GM06990 (cell line): ENCODE data around the gene SHOC2.

Experiments used
- DNase-seq: peaks from one replicate; pipeline ENCODE4 v3.0.0-alpha.2; 2011; ENCODE audit not compliant: insufficient read length; ENCODE audit errors: extremely low read depth
- H3K27me3 ChIP-seq: replicated peaks from 2 replicates; pipeline ENCODE4 v1.6.0; 2011; ENCODE audit warnings: low read length; ENCODE audit not compliant: control insufficient read depth, insufficient read depth
- H3K36me3 ChIP-seq: 2 replicates; pipeline ENCODE4 v1.5.1; 2011; ENCODE audit warnings: low read length; ENCODE audit not compliant: control insufficient read depth, insufficient read depth
- H3K4me3 ChIP-seq: replicated peaks from 2 replicates; pipeline ENCODE4 v1.5.1; 2011; ENCODE audit warnings: low read depth, mild to moderate bottlenecking, control low read depth, low read length
- TF ChIP-seq, protein P1 (sequence below): IDR thresholded peaks from 2 replicates; pipeline ENCODE4 v1.5.1; 2011; ENCODE audit warnings: low read length, control low read depth, mild to moderate bottlenecking, inconsistent platforms; ENCODE audit not compliant: insufficient read depth, poor library complexity, severe bottlenecking

SHOC2 gene

DNA sequence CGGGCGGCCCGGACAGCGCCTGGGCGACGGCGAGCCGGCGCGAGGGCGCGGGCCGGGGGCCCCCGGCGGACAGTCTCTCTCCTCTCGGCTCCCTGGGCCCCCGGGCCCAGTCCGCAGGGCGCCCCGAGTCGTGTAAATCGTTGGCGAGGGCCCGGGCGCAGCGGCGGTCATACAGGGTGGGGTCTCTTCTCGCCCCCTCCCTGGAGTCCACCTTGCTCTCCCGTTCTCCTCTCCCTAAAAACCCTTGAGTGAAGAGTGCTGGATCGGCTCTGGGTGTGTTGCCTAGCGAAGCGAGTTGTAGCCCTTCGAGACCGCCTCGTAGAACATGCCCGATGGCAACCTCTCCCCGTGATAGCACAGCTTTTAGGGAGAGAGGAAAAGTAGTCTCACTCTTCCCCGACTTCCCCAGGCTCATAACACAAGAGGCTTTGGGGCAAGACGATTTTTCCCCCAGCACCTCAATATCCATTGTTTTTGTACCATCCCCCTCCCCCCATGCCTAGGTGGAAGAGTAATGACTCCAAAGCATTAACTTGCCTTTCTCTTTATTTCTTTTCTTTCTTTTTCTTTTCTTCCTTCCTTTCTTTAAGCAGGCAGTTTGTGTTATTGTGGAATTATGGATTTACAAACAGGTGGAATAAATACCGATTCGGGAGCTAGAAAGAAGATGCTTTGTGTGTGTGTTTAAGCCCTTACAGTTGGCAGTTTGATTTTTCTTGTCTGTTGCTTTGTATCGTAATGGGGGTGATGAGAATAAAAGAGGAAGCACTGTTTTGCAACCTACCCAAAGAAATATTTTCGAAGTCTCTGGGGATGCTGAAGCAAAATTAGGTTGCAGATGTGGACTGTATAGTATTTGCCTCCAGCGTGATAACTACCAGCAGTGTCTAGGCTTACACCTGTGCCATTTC lies 822 bp downstream of the SHOC2 start:
- Histone ChIP-seq H3K4me3 (peak overlapping the region; percentile 98), H3K27me3 (no peaks in the 10 kb centered on the region), H3K36me3 (no peaks in the 10 kb centered on the region; the same call in 1 of the 2 replicates)
- TF ChIP-seq, protein P1, sequence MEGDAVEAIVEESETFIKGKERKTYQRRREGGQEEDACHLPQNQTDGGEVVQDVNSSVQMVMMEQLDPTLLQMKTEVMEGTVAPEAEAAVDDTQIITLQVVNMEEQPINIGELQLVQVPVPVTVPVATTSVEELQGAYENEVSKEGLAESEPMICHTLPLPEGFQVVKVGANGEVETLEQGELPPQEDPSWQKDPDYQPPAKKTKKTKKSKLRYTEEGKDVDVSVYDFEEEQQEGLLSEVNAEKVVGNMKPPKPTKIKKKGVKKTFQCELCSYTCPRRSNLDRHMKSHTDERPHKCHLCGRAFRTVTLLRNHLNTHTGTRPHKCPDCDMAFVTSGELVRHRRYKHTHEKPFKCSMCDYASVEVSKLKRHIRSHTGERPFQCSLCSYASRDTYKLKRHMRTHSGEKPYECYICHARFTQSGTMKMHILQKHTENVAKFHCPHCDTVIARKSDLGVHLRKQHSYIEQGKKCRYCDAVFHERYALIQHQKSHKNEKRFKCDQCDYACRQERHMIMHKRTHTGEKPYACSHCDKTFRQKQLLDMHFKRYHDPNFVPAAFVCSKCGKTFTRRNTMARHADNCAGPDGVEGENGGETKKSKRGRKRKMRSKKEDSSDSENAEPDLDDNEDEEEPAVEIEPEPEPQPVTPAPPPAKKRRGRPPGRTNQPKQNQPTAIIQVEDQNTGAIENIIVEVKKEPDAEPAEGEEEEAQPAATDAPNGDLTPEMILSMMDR, result no peak
- peak; percentile 67 for DNase-seq

DNA sequence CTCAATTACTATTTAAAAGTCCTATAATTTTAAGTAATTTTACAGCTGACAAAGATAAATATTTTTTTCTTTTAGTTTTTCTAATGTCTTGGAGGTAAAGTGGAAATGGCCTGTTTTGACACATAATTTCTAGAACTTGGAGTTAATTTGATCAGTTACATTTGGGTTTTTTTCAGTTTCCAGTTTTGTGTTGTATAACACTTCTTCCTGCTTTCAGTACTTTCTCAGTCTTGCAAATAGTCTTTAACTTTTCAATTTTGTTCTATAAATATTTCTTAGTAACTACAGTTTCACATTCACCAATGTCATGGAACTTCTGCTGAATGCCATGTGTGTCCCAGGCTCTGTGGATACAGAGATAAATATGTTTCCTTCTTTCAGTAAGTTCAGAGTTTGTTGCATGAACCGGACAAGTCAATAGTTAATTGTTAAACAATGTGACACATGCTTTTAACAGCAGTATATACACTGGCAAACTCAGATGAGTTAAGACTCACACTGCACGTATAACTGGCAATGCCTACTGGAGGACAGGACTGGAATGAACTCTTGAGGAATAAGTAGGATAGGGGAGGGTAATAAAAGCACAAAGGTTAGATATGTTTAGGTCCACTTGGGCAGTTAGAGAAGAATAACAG lies 4.6 kb downstream of the SHOC2 start:
- TF ChIP-seq, protein P1, result no peak
- Histone ChIP-seq H3K27me3 (no peaks in the 10 kb centered on the region), H3K4me3 (peak overlapping the region; percentile 53), H3K36me3 (no peaks in the 10 kb centered on the region)
- DNase-seq, result peak; percentile 27

DNA sequence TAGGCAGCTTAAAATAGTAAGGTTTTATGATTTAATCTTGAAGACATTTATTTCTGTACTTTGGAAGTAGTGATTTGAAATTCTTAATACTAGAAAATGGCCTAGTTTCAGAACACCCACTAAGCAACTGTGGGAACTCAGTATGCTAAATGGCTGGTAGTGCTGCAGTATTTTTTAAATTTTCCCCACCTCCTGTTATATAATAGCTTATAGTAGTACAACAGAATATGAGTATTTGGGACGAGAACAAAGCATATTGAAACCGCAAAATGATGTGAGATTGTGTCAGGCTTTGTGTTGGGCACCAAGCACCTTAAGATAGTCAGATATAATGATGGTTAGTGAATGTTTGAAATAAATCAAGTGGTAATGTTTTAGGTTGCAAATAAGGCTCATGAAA lies 8.1 kb downstream of the SHOC2 start:
- no peaks in the 10 kb centered on the region for H3K36me3 ChIP-seq
- no peak overlapping the region for H3K4me3 ChIP-seq
- TF ChIP-seq, protein P1, result no peak
- H3K27me3 ChIP-seq, result no peaks in the 10 kb centered on the region
- DNase-seq, result no peak

DNA sequence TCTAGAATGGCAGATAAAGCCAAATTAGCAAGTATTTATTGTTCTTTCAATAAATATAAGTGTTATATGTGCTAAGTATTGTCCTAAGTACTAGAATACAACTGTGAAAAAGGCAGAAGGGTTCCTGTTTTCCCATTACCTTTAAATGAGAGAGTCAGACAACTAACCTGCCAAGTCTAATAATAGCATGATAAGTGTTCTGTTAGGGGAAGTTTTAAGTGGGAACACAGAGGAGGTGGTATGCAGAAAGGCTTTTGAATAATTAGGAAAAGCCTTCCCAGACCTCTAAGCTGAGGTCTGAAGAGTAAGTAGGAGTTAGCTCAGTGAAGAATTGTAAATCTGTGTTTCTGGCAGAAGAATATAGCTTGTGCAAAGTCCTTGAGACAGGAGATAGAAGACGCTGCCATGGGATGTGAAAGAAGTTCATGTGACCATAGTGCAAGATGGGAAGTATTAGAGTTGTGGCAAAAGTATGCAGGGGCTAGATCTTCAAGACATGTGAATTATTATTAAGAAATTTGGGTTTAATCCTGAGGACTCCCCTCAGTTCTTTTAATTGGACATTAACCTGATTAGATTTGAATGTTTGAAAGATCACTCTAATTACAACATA lies 12.5 kb downstream of the SHOC2 start:
- no peak for DNase-seq
- TF ChIP-seq, protein P1, result no peak
- no peak overlapping the region for H3K4me3 ChIP-seq
- no peaks in the 10 kb centered on the region for H3K27me3 ChIP-seq
- H3K36me3 ChIP-seq, result peaks cover 4% of the 10 kb centered on the region

DNA sequence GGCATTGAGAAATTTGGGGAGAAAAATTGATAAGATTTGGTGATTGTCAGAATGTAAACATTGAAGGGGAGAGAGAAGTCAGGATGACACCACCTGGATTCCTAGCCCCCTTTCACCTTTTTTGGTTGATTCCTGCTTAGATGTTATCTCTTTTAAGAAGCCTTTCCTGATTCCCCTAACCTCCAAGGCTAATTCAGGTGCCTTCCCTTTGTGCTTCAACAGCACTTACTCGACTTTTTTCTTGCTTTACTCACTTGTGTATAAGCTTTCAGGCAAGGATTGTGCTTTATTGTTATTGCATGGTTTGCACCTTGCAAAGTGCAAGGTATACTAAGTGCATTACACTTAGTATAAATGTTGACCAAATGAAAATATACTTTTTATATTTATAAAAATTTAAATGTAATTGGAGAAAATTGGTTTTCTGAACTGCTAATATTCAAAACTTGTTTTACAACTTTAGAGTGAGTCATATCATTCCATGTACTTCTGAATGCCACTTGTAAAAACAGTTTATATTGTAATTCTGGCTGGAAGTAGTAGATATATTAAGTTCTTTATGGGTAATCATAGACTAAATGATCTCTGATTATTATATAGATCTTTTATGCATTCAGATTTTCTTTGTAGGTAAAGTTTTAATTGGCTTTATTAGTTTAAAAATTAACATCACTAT lies 13.2 kb downstream of the SHOC2 start:
- DNase-seq, result no peak
- H3K27me3 ChIP-seq, result no peaks in the 10 kb centered on the region
- H3K36me3 ChIP-seq, result peaks cover 4% of the 10 kb centered on the region
- no peak overlapping the region for H3K4me3 ChIP-seq
- TF ChIP-seq, protein P1, result no peak
